Progenitor cell of endocrine pancreas (in vitro differentiated cells): ENCODE measurements around the gene UCK2. TPM values are rescaled to one million over a fixed set of nuclear protein-coding genes. Genes with fewer than 3 reads are reported as not detected.

Experiments used
- DNase-seq: peaks from one replicate; pipeline ENCODE4 v3.0.0; 2021; ENCODE audit warnings: low spot score; ENCODE audit not compliant: unreplicated experiment
- H3K27ac Mint-ChIP-seq: 2 replicates; pipeline ENCODE4 v1.8.0; 2021; ENCODE audit warnings: mild to moderate bottlenecking, moderate library complexity, mixed read lengths
- H3K27me3 Mint-ChIP-seq: 2 replicates; pipeline ENCODE4 v1.8.0; 2021; ENCODE audit warnings: mixed read lengths
- H3K36me3 Mint-ChIP-seq: 2 replicates; pipeline ENCODE4 v1.8.0; 2022; ENCODE audit warnings: mixed read lengths; ENCODE audit not compliant: insufficient read depth
- H3K4me1 Mint-ChIP-seq: 2 replicates; pipeline ENCODE4 v1.8.0; 2021; ENCODE audit warnings: low read depth, mixed read lengths
- H3K4me3 Mint-ChIP-seq: 2 replicates; pipeline ENCODE4 v1.8.0; 2021; ENCODE audit warnings: low read depth, mild to moderate bottlenecking, moderate library complexity, mixed read lengths
- H3K9me3 Mint-ChIP-seq: 2 replicates; pipeline ENCODE4 v1.8.0; 2021; ENCODE audit warnings: low read depth, mixed read lengths
- total RNA-seq: library from RNA; stranded (reverse); gene quantifications from 2 replicates; pipeline ENCODE4 v1.2.1, GENCODE V29; 2021
- TF ChIP-seq, protein P1 (sequence below): fragments of 200-600 bp; sonication (generic); IDR thresholded peaks from one replicate; pipeline ENCODE4 v1.5.0; 2021; ENCODE audit warnings: antibody characterized with exemption, mild to moderate bottlenecking; ENCODE audit not compliant: unreplicated experiment

Gene UCK2
- total RNA-seq, 1 donor from 2014 or later: 29.7 TPM

DNA sequence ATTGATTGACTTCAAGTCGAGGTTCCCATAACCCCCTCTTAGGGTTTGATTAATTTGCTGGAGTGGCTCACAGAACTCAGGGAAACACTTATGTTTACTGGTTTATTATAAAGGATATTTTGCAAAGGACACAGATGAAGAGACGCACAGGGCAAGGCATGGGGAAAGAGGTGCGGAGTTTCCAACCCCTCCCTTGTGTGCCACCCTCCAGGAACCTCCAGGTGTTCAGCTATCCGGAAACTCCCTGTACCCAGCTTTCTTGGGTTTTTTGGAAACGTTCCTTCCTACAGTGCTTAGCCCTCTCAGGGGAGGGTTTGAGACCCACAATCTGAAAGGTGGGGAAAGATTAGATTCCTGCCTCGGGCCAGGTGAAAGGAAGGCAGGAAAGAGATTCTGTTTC lies 48.2 kb downstream of the UCK2 start:
- Mint-ChIP-seq H3K4me3 (no peak overlapping the region), H3K36me3 (peaks cover 33% of the 10 kb centered on the region), H3K4me1 (peaks cover 13% of the 10 kb centered on the region), H3K27ac (peak overlapping the region; percentile 79), H3K27me3 (no peaks in the 10 kb centered on the region), H3K9me3 (peaks cover 32% of the 10 kb centered on the region)
- TF ChIP-seq, protein P1, sequence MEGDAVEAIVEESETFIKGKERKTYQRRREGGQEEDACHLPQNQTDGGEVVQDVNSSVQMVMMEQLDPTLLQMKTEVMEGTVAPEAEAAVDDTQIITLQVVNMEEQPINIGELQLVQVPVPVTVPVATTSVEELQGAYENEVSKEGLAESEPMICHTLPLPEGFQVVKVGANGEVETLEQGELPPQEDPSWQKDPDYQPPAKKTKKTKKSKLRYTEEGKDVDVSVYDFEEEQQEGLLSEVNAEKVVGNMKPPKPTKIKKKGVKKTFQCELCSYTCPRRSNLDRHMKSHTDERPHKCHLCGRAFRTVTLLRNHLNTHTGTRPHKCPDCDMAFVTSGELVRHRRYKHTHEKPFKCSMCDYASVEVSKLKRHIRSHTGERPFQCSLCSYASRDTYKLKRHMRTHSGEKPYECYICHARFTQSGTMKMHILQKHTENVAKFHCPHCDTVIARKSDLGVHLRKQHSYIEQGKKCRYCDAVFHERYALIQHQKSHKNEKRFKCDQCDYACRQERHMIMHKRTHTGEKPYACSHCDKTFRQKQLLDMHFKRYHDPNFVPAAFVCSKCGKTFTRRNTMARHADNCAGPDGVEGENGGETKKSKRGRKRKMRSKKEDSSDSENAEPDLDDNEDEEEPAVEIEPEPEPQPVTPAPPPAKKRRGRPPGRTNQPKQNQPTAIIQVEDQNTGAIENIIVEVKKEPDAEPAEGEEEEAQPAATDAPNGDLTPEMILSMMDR: no peak
- no peak for DNase-seq

- H3K4me1 Mint-ChIP-seq: peaks cover 13% of the 10 kb centered on the region
- DNase-seq: no peak
- no peak overlapping the region for H3K27ac Mint-ChIP-seq
- H3K9me3 Mint-ChIP-seq: peaks cover 32% of the 10 kb centered on the region
- peaks cover 32% of the 10 kb centered on the region for H3K36me3 Mint-ChIP-seq
- no peaks in the 10 kb centered on the region for H3K27me3 Mint-ChIP-seq
- no peak overlapping the region for H3K4me3 Mint-ChIP-seq
- TF ChIP-seq, protein P1: no peak
Observed at GRCh38 chr1:165876121-165876520, 48.7 kb downstream of the UCK2 start.

DNA sequence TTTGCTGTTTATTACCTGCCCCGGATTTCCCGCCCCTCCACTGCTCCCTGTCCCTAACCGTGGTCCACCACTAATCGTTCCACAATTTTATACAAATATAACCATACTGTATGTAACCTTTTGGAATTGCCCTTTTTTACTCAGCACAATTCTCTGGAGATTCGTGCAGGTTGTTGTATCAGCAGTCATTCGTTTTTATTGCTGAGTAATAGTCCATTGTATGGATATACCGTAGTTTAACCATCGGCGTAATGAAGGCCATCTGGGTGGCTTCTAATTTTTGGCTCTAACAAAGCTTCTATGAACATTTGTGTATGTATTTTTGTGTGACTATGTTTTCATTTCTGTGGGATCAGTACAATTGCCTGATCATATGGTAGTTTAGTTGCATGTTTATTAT lies 50.0 kb downstream of the UCK2 start:
- no peaks in the 10 kb centered on the region for H3K27me3 Mint-ChIP-seq
- DNase-seq: no peak
- peaks cover 14% of the 10 kb centered on the region for H3K4me1 Mint-ChIP-seq
- no peak overlapping the region for H3K4me3 Mint-ChIP-seq
- TF ChIP-seq, protein P1: no peak
- peaks cover 28% of the 10 kb centered on the region for H3K9me3 Mint-ChIP-seq
- peaks cover 31% of the 10 kb centered on the region for H3K36me3 Mint-ChIP-seq
- H3K27ac Mint-ChIP-seq: no peak overlapping the region

GRCh38 chr1:165877940-165878556 lies 50.6 kb downstream of the UCK2 start:
- TF ChIP-seq, protein P1: no peak
- Mint-ChIP-seq H3K36me3 (peaks cover 26% of the 10 kb centered on the region), H3K4me1 (peaks cover 14% of the 10 kb centered on the region), H3K27ac (no peak overlapping the region), H3K27me3 (no peaks in the 10 kb centered on the region), H3K4me3 (no peak overlapping the region), H3K9me3 (peaks cover 23% of the 10 kb centered on the region)
- DNase-seq: no peak

DNA sequence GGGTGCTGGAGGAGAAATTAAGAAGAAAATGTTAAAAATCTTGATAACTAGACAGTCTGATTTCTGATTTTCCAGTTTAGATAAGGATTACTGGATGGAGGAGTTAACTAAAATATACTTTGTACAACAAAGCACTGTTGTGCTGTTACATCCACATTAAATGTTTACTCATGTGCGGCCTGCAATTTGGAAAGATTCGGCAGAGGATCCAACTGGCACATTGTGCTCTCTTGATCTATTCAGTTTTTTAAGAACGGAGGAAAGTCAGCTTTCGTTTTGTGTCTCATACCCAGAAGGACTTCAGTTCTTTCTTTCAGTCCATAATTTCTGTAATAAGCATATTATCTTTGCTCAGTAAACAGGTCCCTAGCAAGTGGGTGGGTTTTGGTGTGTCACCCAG lies 52.5 kb downstream of the UCK2 start:
- Mint-ChIP-seq H3K36me3 (peaks cover 19% of the 10 kb centered on the region), H3K4me3 (no peak overlapping the region), H3K27me3 (no peaks in the 10 kb centered on the region), H3K4me1 (peaks cover 27% of the 10 kb centered on the region), H3K9me3 (peaks cover 14% of the 10 kb centered on the region), H3K27ac (no peak overlapping the region)
- TF ChIP-seq, protein P1: no peak
- no peak for DNase-seq
